HG03354 (cell line): Measurements from ENCODE around the gene AP1S1.

Experiments used
- ATAC-seq: cut with Tn5 transposase; IDR thresholded peaks from one replicate; pipeline ENCODE4 v1.9.1; 2021; ENCODE audit warnings: mild to moderate bottlenecking; ENCODE audit not compliant: unreplicated experiment, poor library complexity, severe bottlenecking

The AP1S1 gene

DNA sequence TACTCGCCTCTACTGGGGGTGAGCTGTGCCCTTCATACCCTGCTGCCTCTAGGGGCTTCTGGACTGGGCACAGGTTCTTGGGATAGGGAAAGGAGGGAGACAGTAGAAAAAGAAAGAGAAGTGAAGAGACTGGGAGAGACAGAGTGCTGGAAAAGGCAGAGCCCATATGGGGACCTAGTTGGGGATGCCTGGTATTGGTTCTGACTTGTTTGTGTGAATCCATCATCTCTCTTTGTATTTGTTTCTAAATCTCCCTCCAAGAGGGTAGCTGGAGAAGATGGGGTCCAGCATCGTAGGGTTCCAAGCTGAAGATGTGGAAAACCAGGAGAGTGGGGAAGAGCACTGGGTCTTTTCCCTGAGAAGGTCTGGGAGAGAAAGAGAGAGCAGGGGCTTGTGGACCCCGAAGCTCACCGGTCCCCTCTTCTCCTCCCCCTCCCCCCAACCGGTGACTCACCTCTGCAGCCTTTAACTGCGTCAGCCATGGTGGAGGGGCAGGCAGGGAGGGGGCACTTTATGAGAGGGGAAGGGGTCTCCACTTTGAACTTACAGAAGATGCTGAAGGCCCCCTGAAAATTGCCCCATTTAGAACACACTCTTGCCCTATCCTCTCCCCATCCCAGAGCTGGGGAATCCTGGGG is 14.3 kb downstream of the AP1S1 start:
- ATAC-seq, result no peak

DNA sequence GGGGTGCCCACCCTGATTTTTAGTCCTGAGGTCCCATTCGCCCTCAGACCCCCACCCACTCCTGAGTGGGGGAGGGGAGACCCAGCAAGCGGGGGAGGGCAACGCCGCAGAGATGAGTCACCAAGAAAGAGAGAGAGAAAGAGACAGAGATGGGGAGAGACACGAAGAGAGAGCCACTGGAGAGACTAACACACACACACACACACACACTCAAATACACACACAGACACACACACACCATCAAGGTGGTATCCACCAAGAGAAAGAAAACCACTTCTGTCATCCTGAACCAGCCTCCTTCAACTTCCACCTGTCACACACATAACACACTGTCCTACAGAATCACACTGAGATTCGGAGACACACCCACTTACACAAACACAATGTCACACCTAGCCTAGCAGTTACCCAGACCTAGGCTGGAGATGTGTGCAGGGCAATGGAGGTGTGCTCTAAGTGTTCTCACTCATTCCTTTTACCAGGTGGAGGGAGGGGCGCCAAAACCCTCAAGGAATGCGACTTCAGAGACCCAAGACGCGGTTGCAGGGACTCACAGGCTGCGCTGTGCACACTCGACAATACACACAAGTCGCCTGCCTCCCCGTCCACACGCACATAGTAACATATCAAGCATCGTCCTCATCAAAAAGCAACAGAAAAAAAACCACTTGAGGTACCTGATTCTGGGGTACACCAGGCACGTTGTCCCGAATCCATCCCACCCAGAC is 15.0 kb downstream of the AP1S1 start:
- no peak for ATAC-seq

DNA sequence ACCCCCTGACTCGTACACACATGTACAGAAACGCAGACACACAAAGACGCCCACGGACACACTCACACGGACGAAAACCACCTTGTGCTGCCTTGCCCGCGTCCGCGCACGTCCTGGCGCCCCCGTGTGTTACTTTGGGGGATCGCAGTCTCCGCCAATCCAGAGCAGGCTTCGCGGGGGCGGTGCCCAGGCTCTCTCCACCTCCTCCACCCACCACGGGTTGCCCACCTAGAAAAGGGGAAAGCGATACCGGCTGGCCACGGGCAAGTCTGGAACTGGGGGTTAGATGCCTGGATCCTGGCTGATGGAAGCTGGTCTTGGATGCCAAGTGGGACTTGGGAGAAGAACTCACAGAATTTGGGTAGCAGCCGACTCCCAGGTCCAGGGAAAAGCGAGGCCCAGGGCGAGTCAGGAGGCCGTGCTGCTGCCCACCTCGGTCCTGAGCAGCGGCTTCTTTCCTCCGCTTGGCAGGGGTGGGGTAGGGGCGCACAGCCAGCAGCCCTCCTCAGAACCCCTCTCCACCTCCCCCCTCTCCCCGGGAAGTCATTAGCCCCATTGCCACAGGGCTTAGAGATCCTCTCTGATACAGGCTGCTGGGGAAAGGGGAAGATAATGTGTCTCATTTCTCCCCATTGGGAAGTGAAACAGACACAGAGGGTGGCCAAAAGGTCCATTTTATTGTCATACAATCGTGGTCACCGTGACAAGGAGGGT is 15.7 kb downstream of the AP1S1 start:
- peak; percentile 44 for ATAC-seq

DNA sequence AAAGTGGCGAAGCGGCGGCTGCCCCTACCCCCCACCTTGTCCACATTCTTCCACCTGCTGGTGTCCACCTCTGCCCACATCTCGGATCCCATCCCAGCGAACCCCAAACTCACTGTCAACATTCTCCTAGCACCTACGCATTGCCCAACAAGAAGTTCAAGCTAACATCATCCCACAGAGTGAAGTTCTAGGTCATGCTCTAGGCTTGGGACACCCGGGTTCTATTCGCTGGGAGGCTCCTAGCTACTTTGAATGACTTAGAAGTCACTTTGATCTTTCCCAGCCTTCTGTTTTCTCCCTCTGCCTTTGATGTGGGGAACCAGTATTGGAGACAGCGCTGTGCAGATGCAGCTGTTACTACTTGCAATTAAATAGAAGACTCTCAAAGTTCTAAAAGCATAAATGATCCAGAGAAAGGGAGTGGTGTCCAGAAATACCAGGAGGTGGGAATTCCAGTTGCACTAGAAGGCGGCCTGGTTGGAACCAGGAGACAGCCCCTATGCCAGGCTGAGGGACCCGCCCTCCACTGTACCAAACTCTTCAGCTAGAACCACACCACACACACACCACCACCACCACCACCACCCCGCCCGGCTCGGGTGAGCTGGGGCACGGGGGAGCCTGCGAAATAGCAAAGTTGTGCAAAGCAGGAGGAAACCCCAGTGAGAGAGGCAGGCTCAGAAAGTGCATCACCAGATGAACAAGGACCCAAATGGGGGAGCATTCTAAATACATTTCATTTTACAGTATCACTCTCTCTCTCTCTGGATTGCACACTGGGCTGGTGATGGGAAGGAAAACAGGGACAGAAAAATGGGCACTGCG is 16.6 kb downstream of the AP1S1 start:
- no peak for ATAC-seq

DNA sequence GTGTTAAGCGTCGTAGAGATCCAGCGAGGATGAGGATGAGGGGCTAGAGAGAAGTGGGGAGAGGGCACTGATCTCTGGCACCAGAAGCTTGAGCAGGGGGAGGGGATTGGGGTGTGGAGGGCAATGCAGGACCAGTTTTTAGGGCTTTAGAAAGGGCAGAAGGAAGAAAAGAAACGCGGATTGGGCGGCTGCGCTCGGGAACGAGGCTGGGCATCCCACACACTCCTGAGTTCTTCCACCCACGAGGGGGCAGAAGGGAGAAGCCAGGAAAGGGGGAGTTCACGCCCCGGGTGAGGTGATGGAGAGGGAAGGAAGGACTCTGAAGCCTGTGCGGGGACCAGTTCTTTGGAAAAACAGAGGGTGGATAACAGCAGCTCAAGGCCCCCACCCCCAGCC is 17.2 kb downstream of the AP1S1 start:
- no peak for ATAC-seq

DNA sequence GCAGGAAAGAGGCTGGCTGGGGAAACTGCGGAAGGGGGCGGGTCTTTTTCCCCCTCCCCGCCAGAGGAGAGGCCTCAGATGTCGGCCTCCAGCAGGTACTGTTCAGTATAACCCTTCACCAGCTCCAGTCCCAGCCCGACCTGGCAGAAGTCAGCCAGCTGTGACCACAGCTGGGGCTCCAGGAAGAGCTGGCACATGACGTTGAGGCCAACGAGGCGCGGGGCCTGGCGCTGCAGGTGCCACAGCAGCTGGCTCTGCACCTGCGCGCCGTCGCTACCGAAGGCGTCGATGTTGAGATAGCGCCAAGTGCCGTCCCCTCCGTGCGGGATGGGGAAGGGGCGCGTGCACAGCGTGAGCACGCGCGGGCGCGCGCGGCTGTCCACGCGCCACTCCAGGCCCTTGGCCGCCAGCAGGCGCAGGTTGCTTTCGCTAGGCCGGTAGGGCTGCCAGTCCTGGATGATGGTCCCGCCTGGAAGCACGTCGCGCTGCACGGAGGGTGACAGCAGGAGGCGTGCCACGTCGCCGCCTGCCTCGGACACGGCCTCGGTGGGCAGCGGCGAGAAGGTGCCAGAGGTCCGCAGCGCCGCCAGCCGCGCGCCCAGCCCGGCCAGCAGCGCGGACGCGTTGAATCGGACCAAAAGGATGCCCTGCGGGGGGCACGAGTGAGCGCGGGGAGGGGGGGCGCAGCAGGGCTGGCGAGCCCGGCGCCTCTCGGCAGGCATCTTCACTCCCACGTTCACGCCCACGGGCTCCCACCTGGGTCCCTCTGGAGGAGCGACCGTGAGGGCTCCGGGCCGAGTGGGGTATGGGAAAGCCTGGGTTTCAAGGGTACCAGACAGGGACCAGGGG is 18.0 kb downstream of the AP1S1 start:
- ATAC-seq, result no peak

DNA sequence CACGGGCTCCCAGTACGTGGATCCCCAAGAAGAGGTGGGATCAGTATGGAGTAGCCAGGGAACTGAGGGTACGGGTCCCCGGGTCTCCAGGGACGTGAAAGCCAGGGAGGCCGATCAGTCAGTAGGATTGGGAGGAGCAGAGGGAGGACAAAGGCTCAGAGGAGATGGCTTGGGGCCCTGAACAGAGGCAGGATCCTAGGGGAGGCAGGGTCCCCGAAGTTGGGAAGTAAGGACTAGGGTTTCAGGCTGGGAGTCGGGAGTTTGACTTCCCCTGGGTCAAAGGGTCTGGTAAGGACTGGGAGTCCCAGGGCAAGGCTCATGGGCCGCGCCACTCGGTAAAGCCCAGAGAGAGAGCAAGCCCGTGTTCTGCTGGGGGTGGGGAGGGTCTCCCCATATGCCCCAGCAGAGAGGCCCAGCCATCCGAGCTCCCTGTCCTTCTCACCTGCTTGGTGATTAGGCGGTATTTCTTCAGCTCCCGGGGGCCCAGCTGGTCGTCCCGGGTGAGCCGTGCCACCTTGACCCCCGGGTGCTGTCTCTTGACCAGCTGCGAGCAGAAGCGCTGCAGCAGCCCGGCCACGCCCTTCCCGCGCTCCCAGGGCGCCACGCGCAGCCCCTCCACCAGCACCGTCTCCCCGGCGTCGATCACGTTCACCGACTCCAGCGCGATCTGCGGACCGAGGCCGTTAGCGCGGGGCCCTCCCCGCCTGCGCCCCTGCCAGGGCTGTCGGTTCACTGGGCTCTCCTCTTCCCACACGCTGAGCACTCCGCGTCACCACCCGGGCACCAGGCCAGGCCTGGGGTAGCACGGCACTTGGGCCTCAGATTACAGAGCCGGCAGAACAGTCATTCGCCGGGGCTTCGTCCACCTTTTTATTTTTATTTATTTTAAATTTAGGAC is 18.8 kb downstream of the AP1S1 start:
- ATAC-seq, result no peak

DNA sequence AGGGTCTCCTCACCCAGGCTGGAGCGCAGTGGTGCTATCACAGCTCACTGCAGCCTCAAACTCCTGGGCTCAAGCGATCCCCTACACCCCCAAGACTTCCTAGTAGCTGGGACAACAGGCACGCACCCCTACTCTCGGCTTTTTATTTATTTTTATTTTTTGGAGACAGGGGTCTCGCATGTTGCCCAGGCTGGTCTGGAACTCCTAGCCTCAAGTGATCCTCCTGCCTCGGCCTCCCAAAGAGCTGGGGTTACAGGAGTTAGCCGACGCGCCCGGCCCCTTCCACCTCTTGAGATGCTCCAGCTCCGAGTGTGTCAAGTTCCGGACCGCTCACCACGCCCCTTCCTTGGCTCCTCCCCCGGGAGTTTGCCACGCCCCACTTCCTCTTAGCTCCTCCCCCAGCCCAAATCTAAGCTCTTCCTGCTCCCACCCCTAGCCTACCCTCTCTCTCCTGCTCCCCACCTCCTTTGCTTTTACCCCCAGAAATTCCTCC is 19.5 kb downstream of the AP1S1 start:
- ATAC-seq, result peak; percentile 54

DNA sequence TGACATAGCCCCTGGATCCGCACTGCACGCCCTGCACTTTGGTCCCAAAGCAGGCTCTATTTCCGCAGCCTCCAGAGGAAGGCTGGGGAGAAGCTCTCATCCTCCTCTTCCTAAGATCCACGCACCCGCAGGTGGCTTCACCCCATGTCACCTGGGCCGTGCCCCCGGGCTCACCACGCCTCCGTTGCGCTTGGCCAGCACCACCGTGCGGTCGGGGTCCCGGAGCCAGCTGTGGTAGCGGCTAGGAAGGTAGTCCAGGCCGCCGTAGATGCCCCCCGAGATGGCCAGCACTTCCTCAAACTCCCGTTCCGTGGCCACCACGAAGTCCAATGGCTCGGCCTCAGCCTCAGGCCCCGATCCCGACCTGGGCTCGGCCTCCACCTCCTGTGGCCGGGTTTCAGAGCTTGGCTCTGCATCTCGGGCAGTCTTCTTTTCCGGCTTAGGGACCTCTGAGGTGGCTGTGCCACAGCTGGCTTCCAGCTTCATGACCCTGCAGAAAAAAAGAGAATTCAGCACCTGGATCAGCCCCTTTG is 20.1 kb downstream of the AP1S1 start:
- ATAC-seq, result no peak

DNA sequence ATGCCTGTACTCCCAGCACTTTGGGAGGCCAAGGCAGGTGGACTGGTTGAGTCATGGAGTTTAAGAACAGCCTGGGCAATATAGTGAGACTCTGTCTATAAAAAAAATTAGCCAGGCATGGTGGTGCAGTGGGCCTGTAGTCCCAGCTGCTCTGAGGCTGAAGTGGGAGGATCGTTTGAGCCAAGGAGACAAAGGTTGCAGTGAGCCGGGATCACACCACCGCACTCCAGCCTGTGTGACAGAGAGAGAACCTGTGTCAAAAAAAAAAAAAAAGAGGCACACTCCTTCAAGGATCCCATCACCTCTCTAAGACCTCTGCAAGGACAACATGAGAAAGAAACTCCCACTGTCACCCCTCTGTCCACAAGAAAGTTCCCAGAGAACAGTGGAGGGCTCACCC is 21.4 kb downstream of the AP1S1 start:
- ATAC-seq, result no peak

DNA sequence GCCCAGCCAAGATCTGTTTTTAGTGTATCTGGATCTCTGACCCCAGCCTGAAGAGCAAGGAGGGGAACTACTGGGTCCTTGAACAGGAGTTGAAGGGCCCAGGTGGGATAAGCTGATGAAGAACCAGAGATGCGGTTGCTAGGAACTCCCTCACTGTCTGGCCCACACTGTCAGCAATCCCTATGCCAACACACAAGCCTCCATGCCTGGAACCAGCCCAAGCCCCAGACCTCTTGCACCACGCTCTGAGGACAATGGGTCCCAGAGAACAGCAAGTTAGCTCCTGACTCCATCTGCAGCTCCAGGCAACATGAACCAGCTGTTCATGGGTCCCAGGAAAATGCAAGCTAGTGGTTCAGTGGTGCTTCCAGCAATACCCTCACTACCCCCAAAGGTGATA is 23.4 kb downstream of the AP1S1 start:
- ATAC-seq, result no peak

DNA sequence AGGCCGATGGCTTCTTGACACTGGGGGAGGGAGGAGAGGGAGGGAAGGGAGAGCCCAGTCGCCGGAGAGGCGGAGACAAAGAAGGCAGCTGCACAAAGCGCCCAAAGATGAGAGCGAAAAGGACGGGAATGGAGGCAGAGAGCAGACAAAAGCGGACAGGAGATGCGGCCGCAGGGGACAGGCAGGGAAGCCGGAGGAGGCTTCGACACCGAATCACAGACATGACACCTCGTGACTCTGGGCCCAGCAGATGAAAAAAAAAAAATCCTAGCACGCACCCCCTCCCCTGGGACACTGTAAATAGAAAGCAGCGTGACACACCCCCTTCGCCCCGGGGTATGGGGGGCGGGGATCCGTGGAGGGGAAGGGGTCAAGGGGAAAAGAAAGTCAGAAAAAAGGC is 24.8 kb downstream of the AP1S1 start:
- no peak for ATAC-seq

DNA sequence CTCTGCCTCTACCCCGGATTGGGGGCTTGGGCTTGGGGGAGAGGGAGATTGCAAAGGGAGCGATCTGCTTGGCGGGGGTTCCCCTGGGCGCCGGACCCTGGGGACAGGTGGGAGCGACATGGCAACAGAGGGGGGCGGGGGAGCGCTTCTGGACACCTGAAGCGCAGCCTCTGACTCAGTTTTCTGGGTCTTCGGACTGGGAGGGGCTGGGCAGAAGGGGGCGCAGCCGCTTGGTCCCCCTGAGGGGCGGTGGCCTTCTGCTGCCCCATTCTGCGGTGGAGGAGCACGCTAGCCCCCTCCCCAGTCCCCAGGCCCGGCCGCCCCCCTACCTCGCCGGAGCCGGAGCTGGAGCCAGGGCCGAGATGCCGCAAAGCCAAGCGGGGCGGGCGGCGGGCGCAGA is 25.4 kb downstream of the AP1S1 start:
- no peak for ATAC-seq

DNA sequence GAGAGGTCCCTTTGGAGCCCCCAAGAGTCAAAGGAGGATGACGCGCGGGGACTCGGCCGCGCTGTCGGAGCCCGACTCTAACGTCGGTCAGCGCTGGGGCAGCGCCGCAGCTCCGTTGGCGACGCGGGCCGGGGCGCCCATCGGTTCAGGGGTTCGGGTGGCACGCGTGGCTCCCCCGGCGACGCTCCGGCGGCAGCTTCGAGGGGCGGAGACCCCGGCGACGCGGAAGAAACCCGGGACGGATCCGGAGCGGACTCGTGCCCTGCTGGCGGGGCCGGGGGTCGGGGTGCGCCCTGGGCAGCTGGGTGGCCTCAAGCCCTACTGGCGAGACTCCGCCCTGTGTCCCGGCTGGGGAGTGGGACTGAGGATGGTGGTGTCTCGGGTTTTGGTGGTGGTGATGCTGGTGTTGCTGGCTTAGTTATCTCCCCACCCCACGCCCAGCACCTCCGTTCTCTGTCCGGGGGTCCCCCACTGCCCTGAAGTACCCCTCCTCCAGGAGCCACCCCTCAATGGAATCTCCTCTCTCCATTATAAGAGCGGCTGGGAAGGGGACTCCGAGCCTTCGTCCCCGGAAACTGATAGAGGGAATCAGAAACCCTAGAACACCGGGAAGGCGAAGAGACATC is 26.0 kb downstream of the AP1S1 start, which contains the start of gene NAT16:
Gene NAT16 (minus strand): TSS at position 164 of the 626 bp plus-strand sequence. CDS start 5,486 bp downstream, outside the sequence.
- no peak for ATAC-seq

DNA sequence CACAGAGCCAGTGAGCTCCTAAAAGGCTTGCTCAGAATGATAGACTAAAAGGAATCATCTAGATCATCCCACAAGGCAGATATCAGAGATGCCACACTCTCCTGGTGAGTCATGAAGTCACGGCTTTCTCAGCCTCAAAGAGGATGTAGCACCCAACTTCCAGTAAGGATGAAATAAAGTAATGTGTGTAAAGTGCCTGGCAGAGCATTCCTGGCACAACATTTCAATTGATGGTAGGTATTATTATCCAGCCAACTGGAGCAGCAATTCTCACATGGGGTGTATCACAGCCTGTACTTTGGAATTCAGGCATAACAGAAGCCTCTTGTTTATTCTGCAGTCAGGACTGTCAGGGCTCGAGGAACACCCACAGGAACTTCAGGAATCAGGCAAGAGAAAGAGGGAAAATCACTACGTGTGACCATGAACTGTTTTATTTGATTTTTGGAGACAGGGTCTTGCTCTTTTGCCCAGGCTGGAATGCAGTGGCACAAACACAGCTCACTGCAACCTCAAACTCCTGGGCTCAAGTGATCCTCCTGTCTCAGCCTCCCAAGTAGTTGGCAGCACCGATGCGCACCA is 31.1 kb downstream of the AP1S1 start:
- ATAC-seq, result no peak

DNA sequence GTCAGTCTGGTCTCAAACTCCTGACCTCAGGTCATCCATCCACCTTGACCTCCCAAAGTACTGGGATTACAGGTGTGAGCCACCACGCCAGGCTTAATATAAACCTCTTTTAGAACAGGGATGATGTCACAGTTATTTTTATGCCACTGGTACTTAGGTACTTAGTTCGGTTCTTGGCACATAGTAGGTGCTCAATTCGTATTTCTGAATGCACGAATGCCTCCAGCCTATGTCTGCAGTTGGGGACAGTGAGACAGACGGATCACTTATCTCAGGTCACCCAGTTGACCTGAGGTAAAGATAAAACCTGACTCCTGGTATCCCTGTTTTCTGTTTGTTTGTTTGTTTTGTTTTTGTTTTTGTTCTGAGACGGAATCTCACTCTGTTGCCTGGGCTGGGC is 31.9 kb downstream of the AP1S1 start:
- ATAC-seq, result no peak

DNA sequence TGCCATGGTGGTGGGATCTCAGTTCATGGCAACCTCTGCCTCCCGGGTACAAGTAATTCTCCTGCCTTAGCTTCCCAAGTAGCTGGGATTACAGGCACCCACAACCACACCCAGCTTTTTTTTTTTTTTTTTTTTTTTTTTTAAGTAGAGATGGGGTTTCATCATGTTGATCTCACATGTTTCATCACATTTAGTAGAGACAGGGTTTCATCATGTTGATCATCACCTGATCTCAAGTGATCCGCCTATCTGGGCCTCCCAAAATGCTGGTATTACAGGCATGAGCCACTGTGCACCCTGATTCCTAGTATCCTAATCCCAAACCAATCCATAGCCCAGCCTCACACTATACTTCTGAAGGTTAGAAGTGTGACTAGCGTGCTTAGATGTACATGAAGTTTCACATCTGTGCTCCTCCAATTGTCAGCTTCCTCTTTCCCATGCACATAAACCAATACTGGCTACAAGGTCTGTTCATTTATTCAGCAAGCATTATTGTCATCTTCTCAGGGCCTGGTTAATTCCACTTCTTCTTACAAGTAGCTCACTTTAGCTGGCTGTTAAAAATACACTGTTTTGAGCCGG is 32.7 kb downstream of the AP1S1 start:
- no peak for ATAC-seq
